ENCODE results near the gene SCPEP1. TPM values are rescaled to one million over a fixed set of nuclear protein-coding genes. Genes with fewer than 3 reads are reported as not detected.

The SCPEP1 gene, protein sequence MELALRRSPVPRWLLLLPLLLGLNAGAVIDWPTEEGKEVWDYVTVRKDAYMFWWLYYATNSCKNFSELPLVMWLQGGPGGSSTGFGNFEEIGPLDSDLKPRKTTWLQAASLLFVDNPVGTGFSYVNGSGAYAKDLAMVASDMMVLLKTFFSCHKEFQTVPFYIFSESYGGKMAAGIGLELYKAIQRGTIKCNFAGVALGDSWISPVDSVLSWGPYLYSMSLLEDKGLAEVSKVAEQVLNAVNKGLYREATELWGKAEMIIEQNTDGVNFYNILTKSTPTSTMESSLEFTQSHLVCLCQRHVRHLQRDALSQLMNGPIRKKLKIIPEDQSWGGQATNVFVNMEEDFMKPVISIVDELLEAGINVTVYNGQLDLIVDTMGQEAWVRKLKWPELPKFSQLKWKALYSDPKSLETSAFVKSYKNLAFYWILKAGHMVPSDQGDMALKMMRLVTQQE
- 39.2 and 51.4 TPM in 2 replicates for total RNA-seq (2022)
- Bru-seq, nascent RNA, result percentile 57 among the genes with signal in this experiment
- BruChase-seq, experiment 1, labeled RNA remaining after a 6-hour chase, result percentile 65 among the genes with signal in this experiment
- BruChase-seq, experiment 2, labeled RNA remaining after a 2-hour chase, result percentile 59 among the genes with signal in this experiment
- long read RNA-seq, transcript SCPEP1-201 (13 exons, 1,942 nt), result major isoform, 83 of 102 reads
- long read RNA-seq, partial matches to known transcripts, result 8 of 102 reads
- long read RNA-seq, other reads (novel, unspliced or antisense), result 11 of 102 reads

DNA sequence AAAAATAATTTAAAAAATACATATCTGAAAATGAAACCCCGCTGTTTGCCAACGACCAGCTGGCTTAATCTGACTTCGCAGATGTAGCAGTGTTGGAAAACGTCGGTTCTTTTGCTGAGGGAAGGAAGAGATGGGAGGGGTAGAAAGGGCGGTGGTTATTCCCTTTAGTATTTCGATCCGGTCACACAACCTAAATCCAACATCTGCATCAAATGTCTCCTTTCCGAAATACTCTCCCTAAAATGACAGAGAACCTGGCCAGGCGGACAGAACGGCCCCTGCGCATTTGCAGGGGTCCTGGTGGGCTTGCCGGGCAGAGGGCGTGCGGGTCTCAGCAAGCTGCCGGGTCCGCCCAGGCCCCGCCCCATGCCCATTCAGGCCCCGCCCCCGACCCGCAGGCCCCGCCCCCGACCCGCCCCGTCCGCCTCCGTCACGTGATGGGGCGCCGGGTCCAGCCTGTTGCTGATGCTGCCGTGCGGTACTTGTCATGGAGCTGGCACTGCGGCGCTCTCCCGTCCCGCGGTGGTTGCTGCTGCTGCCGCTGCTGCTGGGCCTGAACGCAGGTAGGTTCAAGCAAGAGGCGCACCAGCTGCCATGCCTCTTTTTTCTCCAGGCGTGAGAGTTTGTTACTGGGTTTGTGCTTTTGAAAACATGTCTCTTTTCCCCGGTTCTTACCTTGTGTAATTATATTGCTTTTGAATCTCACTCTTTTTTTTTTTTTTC is at the start of gene SCPEP1:
Gene SCPEP1 (plus strand): TSS at position 459 of the 723 bp plus-strand sequence. CDS start 29 bp downstream, at position 488.
- POLR2A ChIA-PET, result interaction anchor here (0.6 to 6.2 kb wide), 18 partner anchors 10 to 143 kb away, joined by 3 to 77 read pairs (median 4); partner anchors contain the start of genes AKAP1 and COIL
- no TSS peak for BruUV-seq (replicated peaks)
- CTCF ChIA-PET, result interaction anchor here (0.5 to 1.1 kb wide), 2 partner anchors 10 to 33 kb away, joined by 3 to 4 read pairs; no protein-coding TSS in a partner anchor
- peak; percentile 77 for DNase-seq (ENCODE audit: unreplicated experiment)
- Mint-ChIP-seq H3K4me1 (ENCODE audit: insufficient read depth, unreplicated experiment) (peaks cover 31% of the 10 kb centered on the region), H3K4me3 (ENCODE audit: unreplicated experiment) (peak within 1 kb of the TSS; percentile 73), H3K9me3 (ENCODE audit: unreplicated experiment) (no peaks in the 10 kb centered on the region), H3K27me3 (ENCODE audit: insufficient read depth, unreplicated experiment) (no peaks in the 10 kb centered on the region), H3K36me3 (ENCODE audit: insufficient read depth, unreplicated experiment) (peaks cover 5% of the 10 kb centered on the region), H3K27ac (ENCODE audit: low read depth, unreplicated experiment) (peak within 1 kb of the TSS; percentile 34)
- TF ChIP-seq, protein P1, sequence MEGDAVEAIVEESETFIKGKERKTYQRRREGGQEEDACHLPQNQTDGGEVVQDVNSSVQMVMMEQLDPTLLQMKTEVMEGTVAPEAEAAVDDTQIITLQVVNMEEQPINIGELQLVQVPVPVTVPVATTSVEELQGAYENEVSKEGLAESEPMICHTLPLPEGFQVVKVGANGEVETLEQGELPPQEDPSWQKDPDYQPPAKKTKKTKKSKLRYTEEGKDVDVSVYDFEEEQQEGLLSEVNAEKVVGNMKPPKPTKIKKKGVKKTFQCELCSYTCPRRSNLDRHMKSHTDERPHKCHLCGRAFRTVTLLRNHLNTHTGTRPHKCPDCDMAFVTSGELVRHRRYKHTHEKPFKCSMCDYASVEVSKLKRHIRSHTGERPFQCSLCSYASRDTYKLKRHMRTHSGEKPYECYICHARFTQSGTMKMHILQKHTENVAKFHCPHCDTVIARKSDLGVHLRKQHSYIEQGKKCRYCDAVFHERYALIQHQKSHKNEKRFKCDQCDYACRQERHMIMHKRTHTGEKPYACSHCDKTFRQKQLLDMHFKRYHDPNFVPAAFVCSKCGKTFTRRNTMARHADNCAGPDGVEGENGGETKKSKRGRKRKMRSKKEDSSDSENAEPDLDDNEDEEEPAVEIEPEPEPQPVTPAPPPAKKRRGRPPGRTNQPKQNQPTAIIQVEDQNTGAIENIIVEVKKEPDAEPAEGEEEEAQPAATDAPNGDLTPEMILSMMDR (IDR thresholded peaks at IDR 0.05; ENCODE audit: unreplicated experiment), result no peak
- intact Hi-C loops (cut with micrococcal nuclease), result no loop called here

DNA sequence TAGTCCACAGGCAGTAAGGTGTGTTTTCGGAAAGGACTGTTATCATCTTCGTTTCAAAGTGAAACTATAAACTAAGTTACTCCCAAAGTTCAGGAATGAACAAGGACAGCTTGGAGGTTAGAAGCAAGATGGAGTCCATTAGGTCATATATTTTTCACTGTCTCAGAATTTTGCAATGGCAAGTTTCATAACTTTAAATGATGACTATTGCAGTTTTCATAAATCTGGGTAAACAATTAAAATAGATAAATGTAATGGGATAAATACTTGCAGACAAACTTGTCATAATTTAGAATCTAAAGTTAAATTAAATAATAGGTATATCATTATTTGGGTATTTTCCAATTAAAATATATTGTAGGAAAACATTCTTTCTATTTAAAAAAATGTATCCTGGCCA is 49.3 kb upstream of the SCPEP1 start:
- H3K36me3 Mint-ChIP-seq (ENCODE audit: insufficient read depth, unreplicated experiment), result peaks cover 4% of the 10 kb centered on the region
- no peak for DNase-seq (ENCODE audit: unreplicated experiment)
- TF ChIP-seq, protein P1 (IDR thresholded peaks at IDR 0.05; ENCODE audit: unreplicated experiment), result no peak
- H3K27me3 Mint-ChIP-seq (ENCODE audit: insufficient read depth, unreplicated experiment), result no peaks in the 10 kb centered on the region
- no peaks in the 10 kb centered on the region for H3K9me3 Mint-ChIP-seq (ENCODE audit: unreplicated experiment)
- no peaks in the 10 kb centered on the region for H3K4me1 Mint-ChIP-seq (ENCODE audit: insufficient read depth, unreplicated experiment)
- no peak overlapping the region for H3K27ac Mint-ChIP-seq (ENCODE audit: low read depth, unreplicated experiment)
- BruUV-seq (replicated peaks), result no TSS peak
- intact Hi-C loops (cut with micrococcal nuclease), result no loop called here
- H3K4me3 Mint-ChIP-seq (ENCODE audit: unreplicated experiment), result no peak overlapping the region
- CTCF ChIA-PET, result interaction anchor here (1.2 kb wide), 1 partner anchor 11 kb away, joined by 6 read pairs; no protein-coding TSS in a partner anchor
- POLR2A ChIA-PET, result interaction anchor here (0.6 to 1.8 kb wide), 3 partner anchors 9 to 128 kb away, joined by 3 to 5 read pairs (median 4); partner anchors contain the start of genes C17orf67 and DGKE

DNA sequence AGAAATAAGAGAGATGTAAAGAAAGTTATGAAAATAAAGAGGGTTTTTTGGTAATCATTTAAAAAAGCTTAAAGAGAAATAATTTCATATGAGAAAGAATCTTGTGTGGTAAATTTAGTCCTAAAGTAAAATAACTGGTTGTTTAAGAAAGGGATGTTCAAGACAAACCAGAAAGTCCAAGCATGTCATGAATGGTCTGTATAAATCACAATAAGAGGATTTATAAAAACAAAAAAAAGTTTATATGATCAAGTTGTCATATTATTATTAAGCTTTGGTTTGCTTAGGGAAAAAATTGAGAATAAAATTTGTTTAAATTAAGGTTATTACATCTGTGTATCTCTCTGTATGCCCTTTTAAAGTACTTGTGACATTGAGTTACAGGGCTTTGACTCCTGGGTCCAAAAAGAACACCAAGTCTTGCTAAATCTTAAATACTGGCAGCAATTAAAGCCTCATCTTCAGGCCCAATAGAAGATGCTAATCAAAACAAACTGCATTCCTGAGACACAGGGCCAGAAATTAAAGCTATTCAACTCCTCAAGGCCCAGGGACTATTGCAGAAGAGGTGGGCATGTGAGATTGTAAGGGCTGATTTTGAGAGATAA is 48.5 kb upstream of the SCPEP1 start:
- BruUV-seq (replicated peaks), result no TSS peak
- no peaks in the 10 kb centered on the region for H3K27me3 Mint-ChIP-seq (ENCODE audit: insufficient read depth, unreplicated experiment)
- H3K27ac Mint-ChIP-seq (ENCODE audit: low read depth, unreplicated experiment), result no peak overlapping the region
- ChIA-PET CTCF (interaction anchor here (0.6 to 2.0 kb wide), 2 partner anchors 17 to 110 kb away, joined by 3 to 5 read pairs; no protein-coding TSS in a partner anchor), POLR2A (interaction anchor here (1.0 to 1.8 kb wide), 3 partner anchors 10 to 15 kb away, joined by 3 to 6 read pairs (median 5); partner anchors contain the start of gene TRIM25)
- TF ChIP-seq, protein P1 (IDR thresholded peaks at IDR 0.05; ENCODE audit: unreplicated experiment), result no peak
- intact Hi-C loops (cut with micrococcal nuclease), result no loop called here
- no peaks in the 10 kb centered on the region for H3K9me3 Mint-ChIP-seq (ENCODE audit: unreplicated experiment)
- no peak overlapping the region for H3K4me3 Mint-ChIP-seq (ENCODE audit: unreplicated experiment)
- H3K4me1 Mint-ChIP-seq (ENCODE audit: insufficient read depth, unreplicated experiment), result no peaks in the 10 kb centered on the region
- peak; percentile 22 for DNase-seq (ENCODE audit: unreplicated experiment)
- peaks cover 10% of the 10 kb centered on the region for H3K36me3 Mint-ChIP-seq (ENCODE audit: insufficient read depth, unreplicated experiment)
